Measurements from ENCODE around the gene MROH2A.

MROH2A gene

DNA sequence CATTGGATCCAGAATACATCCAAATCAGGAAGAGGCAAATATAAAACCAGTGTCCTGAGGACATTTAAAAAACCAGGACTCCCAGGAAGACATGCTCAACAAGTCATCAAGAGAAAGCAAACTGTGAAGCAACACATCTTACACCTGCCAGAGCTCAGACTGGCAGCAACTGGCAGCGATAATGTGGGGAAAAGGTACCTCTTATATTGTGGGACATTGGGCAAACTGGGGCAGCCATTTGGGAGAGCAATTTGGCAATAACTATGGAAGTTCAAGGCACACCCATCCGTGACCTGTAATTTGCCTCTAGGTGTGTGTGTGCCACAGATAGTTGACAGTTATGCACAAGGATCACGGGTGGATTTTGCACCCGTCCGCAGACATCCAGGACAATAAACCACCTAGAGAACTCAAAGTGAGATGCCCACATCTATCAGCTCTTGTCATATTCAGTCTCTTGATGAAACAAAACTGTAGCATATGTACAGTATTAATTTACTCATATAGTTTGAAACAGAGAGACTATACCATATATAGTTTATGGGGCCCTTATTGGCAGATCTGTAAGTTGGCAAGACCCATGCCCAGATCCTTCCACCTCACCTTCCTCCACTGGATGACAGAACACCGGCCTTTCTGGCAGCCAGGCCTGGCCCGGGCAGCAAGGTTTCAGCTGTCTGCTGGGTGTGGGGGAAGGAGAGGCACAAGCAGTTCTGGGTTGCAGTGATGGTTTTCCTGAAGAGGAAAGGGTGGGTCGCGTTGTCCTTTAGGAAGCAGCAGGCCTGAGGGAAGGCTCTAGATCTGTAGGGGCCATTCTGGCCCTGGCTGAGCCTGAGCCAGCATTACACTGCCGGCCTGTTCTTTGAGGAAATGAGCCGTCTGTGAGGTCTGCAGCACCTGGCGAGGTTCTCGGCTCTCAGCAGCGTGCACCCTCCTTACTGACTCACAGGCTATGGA is 57.4 kb downstream of the MROH2A start:
- DNase-seq (ENCODE audit: low spot score) (no peak), ATAC-seq (ENCODE audit: low read depth) (0 out of 3 replicates have a peak, but pooled peaks have one; percentile 8)
- H3K27ac ChIP-seq (ENCODE audit: poor library complexity, severe bottlenecking): no peak overlapping the region
- H3K9me3 ChIP-seq (ENCODE audit: severe bottlenecking): no peaks in the 10 kb centered on the region
- no peak for TF ChIP-seq CTCF (IDR thresholded peaks at IDR 0.05; ENCODE audit: poor library complexity, severe bottlenecking)
- H3K27me3 ChIP-seq (ENCODE audit: insufficient read depth, poor library complexity, severe bottlenecking): no peaks in the 10 kb centered on the region
- peaks cover 62% of the 10 kb centered on the region for H3K36me3 ChIP-seq (ENCODE audit: low read depth)
- no peak overlapping the region for H3K4me3 ChIP-seq (ENCODE audit: severe bottlenecking)
- no peaks in the 10 kb centered on the region for H3K4me1 ChIP-seq (ENCODE audit: insufficient read depth, poor library complexity, severe bottlenecking)

- no peak overlapping the region for H3K27ac ChIP-seq (ENCODE audit: poor library complexity, severe bottlenecking)
- ATAC-seq (ENCODE audit: low read depth): no peak
- no peaks in the 10 kb centered on the region for H3K27me3 ChIP-seq (ENCODE audit: insufficient read depth, poor library complexity, severe bottlenecking)
- no peak overlapping the region for H3K4me3 ChIP-seq (ENCODE audit: severe bottlenecking)
- TF ChIP-seq CTCF (IDR thresholded peaks at IDR 0.05; ENCODE audit: poor library complexity, severe bottlenecking): no peak
- H3K36me3 ChIP-seq (ENCODE audit: low read depth): peaks cover 70% of the 10 kb centered on the region
- no peak for DNase-seq (ENCODE audit: low spot score)
- H3K4me1 ChIP-seq (ENCODE audit: insufficient read depth, poor library complexity, severe bottlenecking): no peaks in the 10 kb centered on the region
- no peaks in the 10 kb centered on the region for H3K9me3 ChIP-seq (ENCODE audit: severe bottlenecking)
Measured at GRCh38 chr2:233836359-233836758, 58.2 kb downstream of the MROH2A start.

- DNase-seq (ENCODE audit: low spot score) (no peak), ATAC-seq (ENCODE audit: low read depth) (no peak)
- Histone ChIP-seq H3K9me3 (ENCODE audit: severe bottlenecking) (no peaks in the 10 kb centered on the region), H3K4me1 (ENCODE audit: insufficient read depth, poor library complexity, severe bottlenecking) (no peaks in the 10 kb centered on the region), H3K27ac (ENCODE audit: poor library complexity, severe bottlenecking) (no peak overlapping the region), H3K36me3 (ENCODE audit: low read depth) (peaks cover 84% of the 10 kb centered on the region), H3K4me3 (ENCODE audit: severe bottlenecking) (no peak overlapping the region), H3K27me3 (ENCODE audit: insufficient read depth, poor library complexity, severe bottlenecking) (no peaks in the 10 kb centered on the region)
- TF ChIP-seq CTCF (IDR thresholded peaks at IDR 0.05; ENCODE audit: poor library complexity, severe bottlenecking): no peak
Measured at GRCh38 chr2:233837694-233838229, 59.6 kb downstream of the MROH2A start.

GRCh38 chr2:233838251-233838650 is 60.1 kb downstream of the MROH2A start:
- DNase-seq (ENCODE audit: low spot score) (no peak), ATAC-seq (ENCODE audit: low read depth) (no peak)
- H3K27ac ChIP-seq (ENCODE audit: poor library complexity, severe bottlenecking): no peak overlapping the region
- no peaks in the 10 kb centered on the region for H3K4me1 ChIP-seq (ENCODE audit: insufficient read depth, poor library complexity, severe bottlenecking)
- no peaks in the 10 kb centered on the region for H3K9me3 ChIP-seq (ENCODE audit: severe bottlenecking)
- no peak overlapping the region for H3K4me3 ChIP-seq (ENCODE audit: severe bottlenecking)
- no peaks in the 10 kb centered on the region for H3K27me3 ChIP-seq (ENCODE audit: insufficient read depth, poor library complexity, severe bottlenecking)
- no peak for TF ChIP-seq CTCF (IDR thresholded peaks at IDR 0.05; ENCODE audit: poor library complexity, severe bottlenecking)
- peaks cover 89% of the 10 kb centered on the region for H3K36me3 ChIP-seq (ENCODE audit: low read depth)
